Testis (tissue), 2 donors: Measurements from ENCODE around the gene SRPK1.

Experiments used
- POLR2A ChIP-seq: fragments of 450-650 bp; IDR thresholded peaks from one replicate; pipeline ENCODE4 v1.6.1; 2017; ENCODE audit warnings: antibody characterized with exemption, mild to moderate bottlenecking, moderate library complexity
- TF ChIP-seq, protein P1 (sequence below), 3 experiments: fragments of 450-650 bp in 2 of 3; fragments of 200-600 bp in 1 of 3; sonication (generic) in 1 of 3; IDR thresholded peaks; one replicate each; pipeline ENCODE4 v1.5.1; 2016 to 2019; ENCODE audit warnings: antibody characterized with exemption in 3 of 3, mild to moderate bottlenecking in 2 of 3, moderate library complexity in 1 of 3

DNA sequence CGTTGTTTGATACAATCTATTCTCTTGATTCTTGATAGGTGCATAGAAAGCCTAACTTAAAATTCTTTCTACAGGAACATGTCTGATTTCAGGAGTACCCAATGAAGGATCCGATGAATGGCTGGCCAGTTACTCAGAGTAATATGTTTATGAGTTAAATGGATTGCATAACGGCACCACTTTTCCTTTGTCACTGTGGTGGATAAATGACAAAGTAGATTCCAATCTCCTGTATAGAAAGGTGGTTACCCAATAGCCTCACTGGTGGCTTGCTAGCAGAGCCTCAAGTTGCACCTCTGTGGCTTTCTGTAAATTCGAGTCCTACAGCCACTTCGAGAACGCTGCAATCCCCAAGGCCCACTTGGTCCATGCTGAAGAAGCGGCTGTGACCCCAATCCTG lies 87.4 kb downstream of the SRPK1 start:
- TF ChIP-seq, protein P1, sequence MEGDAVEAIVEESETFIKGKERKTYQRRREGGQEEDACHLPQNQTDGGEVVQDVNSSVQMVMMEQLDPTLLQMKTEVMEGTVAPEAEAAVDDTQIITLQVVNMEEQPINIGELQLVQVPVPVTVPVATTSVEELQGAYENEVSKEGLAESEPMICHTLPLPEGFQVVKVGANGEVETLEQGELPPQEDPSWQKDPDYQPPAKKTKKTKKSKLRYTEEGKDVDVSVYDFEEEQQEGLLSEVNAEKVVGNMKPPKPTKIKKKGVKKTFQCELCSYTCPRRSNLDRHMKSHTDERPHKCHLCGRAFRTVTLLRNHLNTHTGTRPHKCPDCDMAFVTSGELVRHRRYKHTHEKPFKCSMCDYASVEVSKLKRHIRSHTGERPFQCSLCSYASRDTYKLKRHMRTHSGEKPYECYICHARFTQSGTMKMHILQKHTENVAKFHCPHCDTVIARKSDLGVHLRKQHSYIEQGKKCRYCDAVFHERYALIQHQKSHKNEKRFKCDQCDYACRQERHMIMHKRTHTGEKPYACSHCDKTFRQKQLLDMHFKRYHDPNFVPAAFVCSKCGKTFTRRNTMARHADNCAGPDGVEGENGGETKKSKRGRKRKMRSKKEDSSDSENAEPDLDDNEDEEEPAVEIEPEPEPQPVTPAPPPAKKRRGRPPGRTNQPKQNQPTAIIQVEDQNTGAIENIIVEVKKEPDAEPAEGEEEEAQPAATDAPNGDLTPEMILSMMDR (IDR thresholded peaks at IDR 0.05), result no peak
- TF ChIP-seq POLR2A, result no peak
